Measurements from ENCODE around the gene LUC7L.

The LUC7L gene

GRCh38 chr16:228852-229730 lies at the start of gene LUC7L:
Gene LUC7L (minus strand): TSS chr16:229449. CDS start chr16:229339, 110 bp downstream.
- H3K4me1 ChIP-seq (ENCODE audit: control insufficient read depth, insufficient read depth, low read length), result peaks cover 2% of the 10 kb centered on the region
- H3K27me3 ChIP-seq (ENCODE audit: control insufficient read depth, insufficient read depth, low read length), result no peaks in the 10 kb centered on the region
- no peaks in the 10 kb centered on the region for H3K9me3 ChIP-seq (ENCODE audit: control insufficient read depth, insufficient read depth, low read length)
- H3K9ac ChIP-seq (ENCODE audit: low read depth, low read length), result peak within 1 kb of the TSS; percentile 96
- peak within 1 kb of the TSS; percentile 97 for H3K4me3 ChIP-seq (ENCODE audit: low read depth, low read length)
- peaks cover 14% of the 10 kb centered on the region for H3K36me3 ChIP-seq (ENCODE audit: control insufficient read depth, insufficient read depth, low read length)

DNA sequence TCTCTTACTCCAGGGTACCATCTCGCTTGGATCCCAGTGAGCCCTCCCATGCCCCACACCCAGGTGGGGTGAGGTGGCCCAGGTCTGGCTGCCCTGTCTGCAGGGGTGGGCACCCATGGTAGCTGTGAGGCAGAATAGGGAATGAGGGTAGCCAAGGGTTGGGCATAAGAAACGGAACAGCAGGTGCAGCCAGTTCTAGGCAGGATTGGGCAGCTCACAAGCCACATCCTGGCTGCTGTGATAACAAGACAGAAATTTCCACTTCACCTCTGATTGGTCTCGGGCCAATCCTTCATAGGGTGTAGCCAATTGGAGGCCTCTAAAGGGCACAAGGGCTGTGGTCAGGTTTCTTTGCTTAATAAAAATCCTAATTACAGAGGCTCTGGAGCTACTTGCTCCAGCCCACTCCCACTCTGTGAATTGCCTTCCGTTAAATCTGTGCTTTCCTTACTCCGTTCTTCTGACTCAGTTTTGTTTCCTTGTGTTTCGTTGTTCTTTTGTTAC lies 49.7 kb upstream of the LUC7L start:
- Histone ChIP-seq H3K36me3 (ENCODE audit: control insufficient read depth, insufficient read depth, low read length) (no peaks in the 10 kb centered on the region), H3K27me3 (ENCODE audit: control insufficient read depth, insufficient read depth, low read length) (peaks cover 22% of the 10 kb centered on the region), H3K9ac (ENCODE audit: low read depth, low read length) (no peak overlapping the region), H3K4me3 (ENCODE audit: low read depth, low read length) (no peak overlapping the region), H3K9me3 (ENCODE audit: control insufficient read depth, insufficient read depth, low read length) (no peaks in the 10 kb centered on the region), H3K4me1 (ENCODE audit: control insufficient read depth, insufficient read depth, low read length) (no peaks in the 10 kb centered on the region)

- no peaks in the 10 kb centered on the region for H3K4me1 ChIP-seq (ENCODE audit: control insufficient read depth, insufficient read depth, low read length)
- H3K27me3 ChIP-seq (ENCODE audit: control insufficient read depth, insufficient read depth, low read length), result peaks cover 22% of the 10 kb centered on the region
These were observed 47.3 kb upstream of the LUC7L start for GRCh38 chr16:276426-277077.

DNA sequence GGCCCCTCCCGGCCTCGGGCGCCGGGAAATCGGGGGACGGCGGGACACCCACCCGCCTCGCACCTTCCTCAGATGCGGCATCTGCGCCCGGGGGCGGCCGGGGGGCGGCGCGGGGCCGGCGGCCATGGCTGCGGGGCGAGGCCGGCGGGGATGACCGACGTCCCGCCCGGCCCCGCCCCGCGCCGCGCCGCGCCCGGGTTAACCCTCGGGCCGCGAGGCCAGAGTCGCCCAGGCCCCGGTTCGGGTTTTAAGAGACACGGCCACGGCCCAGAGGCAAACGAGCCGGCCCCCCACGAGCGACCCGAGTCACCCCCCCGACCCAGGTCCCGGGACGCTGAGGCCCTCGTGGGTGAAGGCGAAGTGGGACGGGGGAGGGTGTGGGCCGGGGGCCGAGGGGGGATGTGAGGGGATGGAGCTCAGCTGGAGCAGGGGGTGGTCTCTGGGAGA lies 46.6 kb upstream of the LUC7L start, which contains the start of gene RGS11:
TSS of gene RGS11 (minus strand) at position 159 of the 447 bp plus-strand sequence. CDS start at position 126, 33 bp downstream.
- H3K4me3 ChIP-seq (ENCODE audit: low read depth, low read length), result peak within 1 kb of the TSS; percentile 52
- no peaks in the 10 kb centered on the region for H3K4me1 ChIP-seq (ENCODE audit: control insufficient read depth, insufficient read depth, low read length)
- no peaks in the 10 kb centered on the region for H3K9me3 ChIP-seq (ENCODE audit: control insufficient read depth, insufficient read depth, low read length)
- H3K27me3 ChIP-seq (ENCODE audit: control insufficient read depth, insufficient read depth, low read length), result peaks cover 22% of the 10 kb centered on the region
- H3K36me3 ChIP-seq (ENCODE audit: control insufficient read depth, insufficient read depth, low read length), result no peaks in the 10 kb centered on the region
- H3K9ac ChIP-seq (ENCODE audit: low read depth, low read length), result peak within 1 kb of the TSS; percentile 47

More at GRCh38 chr16:276426-277077, 47.3 kb upstream of the LUC7L start:
- H3K4me3 ChIP-seq (ENCODE audit: low read depth, low read length), result no peak overlapping the region
- H3K36me3 ChIP-seq (ENCODE audit: control insufficient read depth, insufficient read depth, low read length), result no peaks in the 10 kb centered on the region
- no peaks in the 10 kb centered on the region for H3K9me3 ChIP-seq (ENCODE audit: control insufficient read depth, insufficient read depth, low read length)
- no peak overlapping the region for H3K9ac ChIP-seq (ENCODE audit: low read depth, low read length)

DNA sequence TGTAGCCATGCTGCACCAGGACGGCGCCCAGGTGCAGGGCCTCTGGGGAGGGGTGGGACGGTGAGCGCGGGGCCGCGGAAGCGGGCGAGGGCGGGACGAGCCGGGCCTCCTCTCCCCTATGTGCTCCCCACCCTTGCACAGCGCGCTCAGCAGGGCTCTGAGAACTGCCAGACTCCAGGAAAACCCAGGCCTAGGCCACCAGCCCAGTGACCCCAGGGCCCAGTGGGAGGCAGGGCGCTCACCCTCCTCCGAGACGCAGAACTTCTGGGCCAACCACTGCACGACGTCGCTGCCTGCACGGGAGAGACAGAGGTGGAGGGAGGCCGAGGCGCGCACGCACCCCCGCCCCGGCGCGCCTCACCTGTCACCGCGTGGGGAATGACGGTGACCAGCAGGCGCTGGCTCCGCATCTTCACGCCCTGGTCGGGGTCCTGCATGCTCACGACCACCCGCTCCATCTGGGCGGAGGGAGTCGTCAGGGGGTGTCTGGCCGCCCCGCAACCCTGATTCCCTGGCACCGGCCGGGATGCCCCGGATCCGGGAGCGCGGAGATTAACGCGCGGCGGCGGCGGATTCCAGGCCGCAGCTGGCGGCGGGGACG lies 45.9 kb upstream of the LUC7L start:
- Histone ChIP-seq H3K27me3 (ENCODE audit: control insufficient read depth, insufficient read depth, low read length) (peaks cover 22% of the 10 kb centered on the region), H3K36me3 (ENCODE audit: control insufficient read depth, insufficient read depth, low read length) (no peaks in the 10 kb centered on the region), H3K9ac (ENCODE audit: low read depth, low read length) (peak overlapping the region; percentile 47), H3K4me1 (ENCODE audit: control insufficient read depth, insufficient read depth, low read length) (no peaks in the 10 kb centered on the region), H3K9me3 (ENCODE audit: control insufficient read depth, insufficient read depth, low read length) (no peaks in the 10 kb centered on the region), H3K4me3 (ENCODE audit: low read depth, low read length) (peak overlapping the region; percentile 52)

GRCh38 chr16:273547-274421 lies 44.5 kb upstream of the LUC7L start:
- Histone ChIP-seq H3K27me3 (ENCODE audit: control insufficient read depth, insufficient read depth, low read length) (peaks cover 19% of the 10 kb centered on the region), H3K9ac (ENCODE audit: low read depth, low read length) (no peak overlapping the region), H3K9me3 (ENCODE audit: control insufficient read depth, insufficient read depth, low read length) (no peaks in the 10 kb centered on the region), H3K36me3 (ENCODE audit: control insufficient read depth, insufficient read depth, low read length) (no peaks in the 10 kb centered on the region), H3K4me3 (ENCODE audit: low read depth, low read length) (no peak overlapping the region), H3K4me1 (ENCODE audit: control insufficient read depth, insufficient read depth, low read length) (no peaks in the 10 kb centered on the region)

- no peak overlapping the region for H3K9ac ChIP-seq (ENCODE audit: low read depth, low read length)
- H3K4me1 ChIP-seq (ENCODE audit: control insufficient read depth, insufficient read depth, low read length), result no peaks in the 10 kb centered on the region
- H3K4me3 ChIP-seq (ENCODE audit: low read depth, low read length), result no peak overlapping the region
- no peaks in the 10 kb centered on the region for H3K9me3 ChIP-seq (ENCODE audit: control insufficient read depth, insufficient read depth, low read length)
- peaks cover 19% of the 10 kb centered on the region for H3K27me3 ChIP-seq (ENCODE audit: control insufficient read depth, insufficient read depth, low read length)
- no peaks in the 10 kb centered on the region for H3K36me3 ChIP-seq (ENCODE audit: control insufficient read depth, insufficient read depth, low read length)
These were observed 43.6 kb upstream of the LUC7L start for GRCh38 chr16:272633-273546.

DNA sequence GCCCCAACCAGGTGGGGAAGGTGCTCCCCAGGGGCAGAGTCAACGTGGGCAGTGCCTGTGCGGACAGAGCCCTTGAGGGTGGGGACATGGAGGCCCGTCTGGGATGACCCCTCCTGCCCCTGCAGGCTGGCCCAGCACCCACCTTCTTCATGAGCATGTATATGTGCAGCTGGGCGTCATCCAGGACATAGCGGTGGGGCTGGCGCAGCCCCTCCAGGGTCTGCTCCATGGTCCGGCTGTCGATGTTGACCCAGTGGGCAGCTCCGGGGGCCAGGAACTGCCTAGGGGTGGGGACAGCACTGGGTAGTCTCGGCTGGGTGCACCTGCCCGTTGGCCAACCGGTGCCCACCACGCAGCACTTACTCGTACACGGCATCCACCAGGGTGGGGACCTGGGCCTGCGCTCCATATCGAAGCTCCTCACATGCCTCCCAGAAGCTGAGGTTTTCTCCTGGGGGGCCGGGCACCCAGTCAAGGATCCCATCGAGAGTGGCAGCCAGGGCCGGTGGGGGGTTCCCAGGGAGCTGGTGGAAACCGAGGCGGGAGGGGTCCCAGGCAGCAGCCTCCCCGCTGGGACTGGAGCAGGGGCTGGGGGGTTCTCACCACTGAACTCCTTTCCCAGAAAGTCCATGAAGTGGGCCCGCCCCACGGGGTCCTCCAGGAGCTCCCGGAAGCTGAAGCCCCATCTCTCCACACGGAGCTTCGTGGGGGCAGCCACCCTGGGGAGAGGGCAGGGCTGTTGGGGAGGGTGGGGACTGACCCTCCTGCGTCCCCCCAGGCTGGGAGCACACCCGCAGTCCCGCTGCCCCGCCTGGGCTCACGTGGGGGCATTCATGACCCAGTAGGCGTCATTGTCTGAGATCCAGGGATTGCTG lies 41.4 kb upstream of the LUC7L start:
- Histone ChIP-seq H3K4me1 (ENCODE audit: control insufficient read depth, insufficient read depth, low read length) (no peaks in the 10 kb centered on the region), H3K36me3 (ENCODE audit: control insufficient read depth, insufficient read depth, low read length) (peaks cover 3% of the 10 kb centered on the region), H3K27me3 (ENCODE audit: control insufficient read depth, insufficient read depth, low read length) (peaks cover 12% of the 10 kb centered on the region), H3K9me3 (ENCODE audit: control insufficient read depth, insufficient read depth, low read length) (no peaks in the 10 kb centered on the region), H3K9ac (ENCODE audit: low read depth, low read length) (no peak overlapping the region), H3K4me3 (ENCODE audit: low read depth, low read length) (no peak overlapping the region)

GRCh38 chr16:269061-269796 lies 40.0 kb upstream of the LUC7L start:
- H3K9me3 ChIP-seq (ENCODE audit: control insufficient read depth, insufficient read depth, low read length), result no peaks in the 10 kb centered on the region
- H3K4me1 ChIP-seq (ENCODE audit: control insufficient read depth, insufficient read depth, low read length), result no peaks in the 10 kb centered on the region
- H3K27me3 ChIP-seq (ENCODE audit: control insufficient read depth, insufficient read depth, low read length), result peaks cover 1% of the 10 kb centered on the region
- H3K9ac ChIP-seq (ENCODE audit: low read depth, low read length), result no peak overlapping the region
- no peak overlapping the region for H3K4me3 ChIP-seq (ENCODE audit: low read depth, low read length)
- peaks cover 16% of the 10 kb centered on the region for H3K36me3 ChIP-seq (ENCODE audit: control insufficient read depth, insufficient read depth, low read length)

Measured in iPS-15b (cell line).